Activated CD8-positive, alpha-beta memory T cell treated with anti-CD3 and anti-CD28 coated beads for 24 hours (primary cell): ENCODE results near the gene AGBL3.
"Not testable (repeated sequence)": the region's sequence is repeated elsewhere in the genome, so short reads cannot be mapped to it uniquely, and the experiment has no call there.

Experiments
- DNase-seq: peaks from one replicate; pipeline ENCODE4 v3.0.0-alpha.2; 2020

Gene AGBL3

GRCh38 chr7:135169141-135169963, 183.0 kb downstream of the AGBL3 start:
- peak; percentile 79 for DNase-seq

GRCh38 chr7:135169964-135170273, 183.6 kb downstream of the AGBL3 start:
- DNase-seq = no peak

- DNase-seq = peak; percentile 95
Measured at GRCh38 chr7:135170274-135170997, 184.1 kb downstream of the AGBL3 start, which contains the start of gene CYREN. TSS of gene CYREN (minus strand) at chr7:135170707. CDS start at chr7:135168922, 1,785 bp downstream.

GRCh38 chr7:135170998-135171481, 184.7 kb downstream of the AGBL3 start:
- DNase-seq = not testable (repeated sequence)

- DNase-seq = peak; percentile 59
Measured at GRCh38 chr7:135171581-135172291, 185.4 kb downstream of the AGBL3 start.

GRCh38 chr7:135173916-135174315, 187.6 kb downstream of the AGBL3 start:
- DNase-seq = peak; percentile 42

- DNase-seq = peak; percentile 30
Measured at GRCh38 chr7:135174941-135175340, 188.6 kb downstream of the AGBL3 start.

GRCh38 chr7:135175931-135176330, 189.6 kb downstream of the AGBL3 start:
- peak; percentile 33 for DNase-seq

- DNase-seq = no peak
Measured at GRCh38 chr7:135177028-135177696, 190.9 kb downstream of the AGBL3 start.

GRCh38 chr7:135178364-135178763, 192.1 kb downstream of the AGBL3 start:
- DNase-seq = peak; percentile 33

GRCh38 chr7:135179321-135179925, 193.1 kb downstream of the AGBL3 start:
- peak; percentile 26 for DNase-seq

- DNase-seq = peak; percentile 40
Measured at GRCh38 chr7:135180122-135180521, 193.8 kb downstream of the AGBL3 start.

GRCh38 chr7:135181261-135181928, 195.1 kb downstream of the AGBL3 start:
- DNase-seq = no peak

GRCh38 chr7:135181929-135182678, 195.8 kb downstream of the AGBL3 start:
- DNase-seq = peak; percentile 40

- peak; percentile 15 for DNase-seq
Measured at GRCh38 chr7:135183478-135183877, 197.2 kb downstream of the AGBL3 start.

GRCh38 chr7:135184254-135184841, 198.0 kb downstream of the AGBL3 start:
- DNase-seq = peak; percentile 24
